PC-9 (cell line): Measurements from ENCODE around the gene GUCY2D. TPM values are rescaled to one million over a fixed set of nuclear protein-coding genes. Genes with fewer than 3 reads are reported as not detected.

Experiments used
- BruUV-seq: library from RNA; stranded (reverse); fragments of 400-500 nt; replicated peaks from 2 replicates; lab custom pipeline; 2021; lab: Mats Ljungman, UMichigan
- CTCF ChIA-PET: fragments of 300-600 bp; sonication (Branson Sonifier 250); formaldehyde crosslinking; loops from one replicate; lab custom pipeline; 2022; ENCODE audit warnings: antibody characterized with exemption; lab: Charles Lee
- POLR2A ChIA-PET: fragments of 300-600 bp; sonication (Branson Sonifier 250); formaldehyde crosslinking; loops from one replicate; lab custom pipeline; 2022; ENCODE audit warnings: antibody characterized with exemption; ENCODE audit not compliant: unreplicated experiment; lab: Charles Lee
- DNase-seq, 2 experiments: peaks; one replicate each; pipeline versions ENCODE4 v3.0.0 to v3.0.0-alpha.2; 2015 to 2022; ENCODE audit warnings: mixed read lengths in 1 of 2
- H2AFZ ChIP-seq: fragments of 200-600 bp; sonication (generic); 2 replicates; pipeline ENCODE4 v1.8.1; 2017; ENCODE audit warnings: antibody characterized with exemption
- H3F3A ChIP-seq: fragments of 200-600 bp; sonication (generic); 2 replicates; pipeline ENCODE4 v1.8.1; 2017; ENCODE audit warnings: antibody characterized with exemption, mild to moderate bottlenecking, low read depth; ENCODE audit not compliant: insufficient read depth
- H3K27ac ChIP-seq: fragments of 200-600 bp; sonication (generic); 2 replicates; pipeline ENCODE4 v1.6.1; 2016; ENCODE audit warnings: mixed run types
- H3K27me3 ChIP-seq: fragments of 200-600 bp; sonication (generic); 2 replicates; pipeline ENCODE4 v1.6.1; 2016; ENCODE audit warnings: low read depth, mixed run types; ENCODE audit not compliant: insufficient read depth
- H3K36me3 ChIP-seq: fragments of 200-600 bp; sonication (generic); 2 replicates; pipeline ENCODE4 v1.6.1; 2016; ENCODE audit warnings: low read depth, mixed run types
- H3K4me1 ChIP-seq: fragments of 200-600 bp; sonication (generic); replicated peaks from 2 replicates; pipeline ENCODE4 v1.6.1; 2016; ENCODE audit warnings: mixed run types; ENCODE audit not compliant: insufficient read depth
- H3K4me2 ChIP-seq: fragments of 200-600 bp; sonication (generic); 2 replicates; pipeline ENCODE4 v1.6.1; 2017; ENCODE audit warnings: mixed run types
- H3K4me3 ChIP-seq: fragments of 200-600 bp; sonication (generic); 2 replicates; pipeline ENCODE4 v1.6.1; 2016; ENCODE audit warnings: mixed run types
- H3K79me2 ChIP-seq: fragments of 200-600 bp; sonication (generic); 2 replicates; pipeline ENCODE4 v1.6.1; 2017; ENCODE audit warnings: low read depth, mixed run types
- H3K9me2 ChIP-seq: fragments of 200-600 bp; sonication (generic); 2 replicates; pipeline ENCODE4 v1.8.1; 2017; ENCODE audit warnings: mild to moderate bottlenecking; ENCODE audit not compliant: insufficient read depth
- H3K9me3 ChIP-seq: fragments of 200-600 bp; sonication (generic); 2 replicates; pipeline ENCODE4 v1.8.1; 2016; ENCODE audit warnings: low read depth; ENCODE audit not compliant: insufficient read depth
- H4K20me1 ChIP-seq: fragments of 200-600 bp; sonication (generic); 2 replicates; pipeline ENCODE4 v1.8.1; 2017; ENCODE audit not compliant: insufficient read depth
- CTCF ChIP-seq: fragments of 200-600 bp; sonication (generic); conservative IDR thresholded peaks from 2 replicates; pipeline ENCODE4 v1.6.1; 2017; ENCODE audit warnings: mixed run types, antibody characterized with exemption, mild to moderate bottlenecking, moderate library complexity
- EZH2 ChIP-seq: fragments of 200-600 bp; sonication (generic); IDR thresholded peaks from 2 replicates; pipeline ENCODE4 v1.8.0; 2017; ENCODE audit warnings: antibody characterized with exemption, low read depth
- intact Hi-C: fragments of 100-400 bp; cut with micrococcal nuclease; formaldehyde crosslinking; loops from one replicate; pipeline ENCODE4 v1.10.0; 2022; ENCODE audit not compliant: unreplicated experiment
- total RNA-seq: library from RNA; stranded (reverse); gene quantifications from 2 replicates; pipeline ENCODE4 v1.2.3, GENCODE V29; 2021

GUCY2D gene
- total RNA-seq, 1 experiment from 2014 or later, result 0.79 TPM

GRCh38 chr17:8051831-8052230 is 49.4 kb downstream of the GUCY2D start:
- Histone ChIP-seq H3K9me3 (no peaks in the 10 kb centered on the region), H2AFZ (no peak overlapping the region), H3K4me3 (no peak overlapping the region), H3K9me2 (no peaks in the 10 kb centered on the region), H3K79me2 (no peaks in the 10 kb centered on the region), H3K4me1 (peaks cover 16% of the 10 kb centered on the region), H4K20me1 (no peaks in the 10 kb centered on the region), H3K27me3 (no peaks in the 10 kb centered on the region), H3K4me2 (no peak overlapping the region), H3K36me3 (no peaks in the 10 kb centered on the region), H3K27ac (no peak overlapping the region), H3F3A (peaks cover 12% of the 10 kb centered on the region; the same call in 1 of the 2 replicates)
- intact Hi-C loops, result no loop called here
- TF ChIP-seq EZH2, result no peak
- TF ChIP-seq CTCF, result no peak
- BruUV-seq, result no TSS peak
- POLR2A ChIA-PET, result no interaction called here
- CTCF ChIA-PET, result interaction anchor here (0.6 kb wide), 1 partner anchor 419 kb away, joined by 3 read pairs; no protein-coding TSS in a partner anchor
- DNase-seq, result no peak

- Histone ChIP-seq H2AFZ (no peak overlapping the region), H4K20me1 (no peaks in the 10 kb centered on the region), H3K36me3 (no peaks in the 10 kb centered on the region), H3F3A (peaks cover 12% of the 10 kb centered on the region; the same call in 1 of the 2 replicates), H3K9me3 (no peaks in the 10 kb centered on the region), H3K27ac (no peak overlapping the region), H3K27me3 (no peaks in the 10 kb centered on the region), H3K4me2 (no peak overlapping the region), H3K79me2 (no peaks in the 10 kb centered on the region), H3K4me1 (peaks cover 23% of the 10 kb centered on the region), H3K4me3 (no peak overlapping the region), H3K9me2 (no peaks in the 10 kb centered on the region)
- no TSS peak for BruUV-seq
- intact Hi-C loops, result no loop called here
- DNase-seq, result no peak
- ChIA-PET POLR2A (no interaction called here), CTCF (no interaction called here)
- TF ChIP-seq CTCF (no peak), EZH2 (no peak)
Observed at GRCh38 chr17:8052256-8053252, 50.1 kb downstream of the GUCY2D start.

GRCh38 chr17:8053600-8053999 is 51.2 kb downstream of the GUCY2D start:
- Histone ChIP-seq H3K36me3 (no peaks in the 10 kb centered on the region), H3K79me2 (no peaks in the 10 kb centered on the region), H3K4me3 (no peak overlapping the region), H3K27ac (no peak overlapping the region), H3K4me2 (no peak overlapping the region), H3K9me3 (no peaks in the 10 kb centered on the region), H4K20me1 (no peaks in the 10 kb centered on the region), H3K9me2 (no peaks in the 10 kb centered on the region), H3K27me3 (no peaks in the 10 kb centered on the region; the same call in 1 of the 2 replicates), H3F3A (peaks cover 12% of the 10 kb centered on the region; the same call in 1 of the 2 replicates), H3K4me1 (peaks cover 28% of the 10 kb centered on the region), H2AFZ (no peak overlapping the region)
- ChIA-PET CTCF (no interaction called here), POLR2A (no interaction called here)
- no TSS peak for BruUV-seq
- no peak for TF ChIP-seq EZH2
- TF ChIP-seq CTCF, result no peak
- no peak for DNase-seq
- intact Hi-C loops, result no loop called here
